CD4-positive, alpha-beta T cell (primary cell): ENCODE data around the gene URB1. TPM values are rescaled to one million over a fixed set of nuclear protein-coding genes. Genes with fewer than 3 reads are reported as not detected.

Experiments
- ATAC-seq: fragments of 200-7000 bp; cut with Tn5 transposase; one replicate; pipeline ENCODE4 v1.10.0; 2022; ENCODE audit warnings: mild to moderate bottlenecking; ENCODE audit not compliant: poor library complexity
- CTCF ChIA-PET: fragments of 350-600 bp; sonication (Branson Sonifier 250); formaldehyde crosslinking; loops from one replicate; lab custom pipeline; 2021; ENCODE audit warnings: antibody characterized with exemption, inconsistent platforms; lab: Charles Lee
- POLR2A ChIA-PET: fragments of 350-600 bp; sonication (Branson Sonifier 250); formaldehyde crosslinking; loops from one replicate; lab custom pipeline; 2021; ENCODE audit warnings: antibody characterized with exemption, inconsistent platforms; lab: Charles Lee
- DNase-seq, 14 experiments: peaks; one replicate each; pipeline ENCODE4 v3.0.0-alpha.2; 2013 to 2020; ENCODE audit warnings: mixed read lengths in 2 of 14
- H3K27ac ChIP-seq, 2 donors: one replicate each; pipeline versions ENCODE4 v1.5.1 to v1.7.0; 2013; ENCODE audit warnings: low read length in 2 of 2, low read depth in 1 of 2, mild to moderate bottlenecking in 1 of 2
- H3K27me3 ChIP-seq, 2 experiments: 1 replicate in 1 of 2; 2 replicates in 1 of 2; pipeline versions ENCODE4 v1.6.1 to v1.7.0; 2013; ENCODE audit warnings: low read length in 2 of 2, control low read depth in 1 of 2, mild to moderate bottlenecking in 1 of 2, moderate library complexity in 1 of 2; ENCODE audit not compliant: insufficient read depth in 2 of 2, control insufficient read depth in 1 of 2
- H3K36me3 ChIP-seq: one replicate; pipeline ENCODE4 v1.6.1; 2013; ENCODE audit warnings: low read length, control low read depth; ENCODE audit not compliant: insufficient read depth
- H3K4me1 ChIP-seq: one replicate; pipeline ENCODE4 v1.6.1; 2013; ENCODE audit warnings: low read length, control low read depth; ENCODE audit not compliant: insufficient read depth
- H3K4me3 ChIP-seq: one replicate; pipeline ENCODE4 v1.5.1; 2013; ENCODE audit warnings: mild to moderate bottlenecking, low read length, moderate library complexity
- H3K9me3 ChIP-seq, 2 experiments: 1 replicate in 1 of 2; 2 replicates in 1 of 2; pipeline versions ENCODE4 v1.6.1 to v1.7.0; 2013; ENCODE audit warnings: low read length in 2 of 2, mild to moderate bottlenecking in 2 of 2, control low read depth in 1 of 2, moderate library complexity in 1 of 2; ENCODE audit not compliant: control insufficient read depth in 1 of 2, insufficient read depth in 1 of 2
- H3K27ac Mint-ChIP-seq: one replicate; pipeline ENCODE4 v1.8.0; 2020; ENCODE audit warnings: mixed read lengths
- H3K27me3 Mint-ChIP-seq: one replicate; pipeline ENCODE4 v1.8.0; 2021; ENCODE audit warnings: mixed read lengths
- H3K36me3 Mint-ChIP-seq: one replicate; pipeline ENCODE4 v1.8.0; 2021; ENCODE audit warnings: low read depth, mixed read lengths
- H3K4me1 Mint-ChIP-seq: one replicate; pipeline ENCODE4 v1.8.0; 2021; ENCODE audit warnings: low read depth, mixed read lengths
- H3K4me3 Mint-ChIP-seq: one replicate; pipeline ENCODE4 v1.8.0; 2020; ENCODE audit warnings: mild to moderate bottlenecking, mixed read lengths
- H3K9me3 Mint-ChIP-seq: one replicate; pipeline ENCODE4 v1.8.0; 2020; ENCODE audit warnings: mixed read lengths
- intact Hi-C, 2 experiments: fragments of 100-400 bp; cut with DNase I in 1 of 2; cut with micrococcal nuclease in 1 of 2; formaldehyde crosslinking; loops; one replicate each; pipeline versions ENCODE4 v1.15.1 to v1.9.0; 2023 to 2025; cut with DNase I, micrococcal nuclease
- total RNA-seq, 174 experiments: library from RNA in 2 of 174; stranded (reverse) in 2 of 174; gene quantifications; one replicate each; pipeline ENCODE4 v1.2.3 and lab custom pipeline; 2021 to 2026
- TF ChIP-seq, protein P1 (sequence below): fragments of 200-600 bp; IDR thresholded peaks from one replicate; pipeline ENCODE4 v1.8.0; 2022; ENCODE audit warnings: antibody characterized with exemption, mild to moderate bottlenecking

URB1 gene
- total RNA-seq, 2 experiments from 2014 or later, result 5.4 to 5.7 TPM

DNA sequence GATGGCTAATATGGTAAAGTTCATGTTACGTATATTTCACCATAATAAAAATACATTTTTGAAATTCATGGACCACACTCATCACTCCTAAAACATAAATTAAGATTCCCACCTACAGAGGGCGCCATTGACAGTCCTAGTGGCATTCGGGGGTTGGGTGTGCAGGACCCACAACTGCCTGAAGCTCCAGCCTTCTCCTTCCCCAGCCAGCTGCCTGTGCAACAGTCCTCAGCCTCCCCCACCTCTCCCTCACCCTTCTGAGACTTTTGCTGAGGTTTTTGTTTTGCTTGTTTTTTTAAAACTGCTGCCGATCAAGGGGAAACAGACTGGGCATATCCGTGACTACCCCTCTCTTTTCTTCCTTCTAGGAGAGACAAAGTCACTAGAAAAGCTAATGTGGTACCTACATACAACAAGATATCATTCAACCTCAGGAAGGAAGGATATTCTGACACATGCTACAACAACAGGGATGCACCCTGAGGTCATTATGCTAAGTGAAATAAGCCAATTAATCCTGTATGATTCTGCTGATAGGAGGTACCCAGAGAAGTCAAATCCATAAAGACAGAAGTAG is 10.5 kb upstream of the URB1 start:
- DNase-seq (peak in 13 of 14 experiments; percentile 12 to 80 (median 42)), ATAC-seq (peak; percentile 83)
- Mint-ChIP-seq H3K27me3 (peaks cover 2% of the 10 kb centered on the region), H3K9me3 (no peaks in the 10 kb centered on the region), H3K27ac (no peak overlapping the region), H3K4me1 (peaks cover 9% of the 10 kb centered on the region), H3K36me3 (no peaks in the 10 kb centered on the region), H3K4me3 (no peak overlapping the region)
- Histone ChIP-seq H3K9me3 (no peaks in the 10 kb centered on the region), H3K27me3 (no peaks in the 10 kb centered on the region), H3K4me1 (peaks cover 5% of the 10 kb centered on the region), H3K27ac (no peak overlapping the region), H3K36me3 (no peaks in the 10 kb centered on the region), H3K4me3 (no peak overlapping the region)
- intact Hi-C loops, result loop anchor here (1.0 to 2.0 kb wide), 2 partner anchors 166 to 198 kb away; no protein-coding TSS in a partner anchor
- TF ChIP-seq, protein P1, sequence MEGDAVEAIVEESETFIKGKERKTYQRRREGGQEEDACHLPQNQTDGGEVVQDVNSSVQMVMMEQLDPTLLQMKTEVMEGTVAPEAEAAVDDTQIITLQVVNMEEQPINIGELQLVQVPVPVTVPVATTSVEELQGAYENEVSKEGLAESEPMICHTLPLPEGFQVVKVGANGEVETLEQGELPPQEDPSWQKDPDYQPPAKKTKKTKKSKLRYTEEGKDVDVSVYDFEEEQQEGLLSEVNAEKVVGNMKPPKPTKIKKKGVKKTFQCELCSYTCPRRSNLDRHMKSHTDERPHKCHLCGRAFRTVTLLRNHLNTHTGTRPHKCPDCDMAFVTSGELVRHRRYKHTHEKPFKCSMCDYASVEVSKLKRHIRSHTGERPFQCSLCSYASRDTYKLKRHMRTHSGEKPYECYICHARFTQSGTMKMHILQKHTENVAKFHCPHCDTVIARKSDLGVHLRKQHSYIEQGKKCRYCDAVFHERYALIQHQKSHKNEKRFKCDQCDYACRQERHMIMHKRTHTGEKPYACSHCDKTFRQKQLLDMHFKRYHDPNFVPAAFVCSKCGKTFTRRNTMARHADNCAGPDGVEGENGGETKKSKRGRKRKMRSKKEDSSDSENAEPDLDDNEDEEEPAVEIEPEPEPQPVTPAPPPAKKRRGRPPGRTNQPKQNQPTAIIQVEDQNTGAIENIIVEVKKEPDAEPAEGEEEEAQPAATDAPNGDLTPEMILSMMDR, result peak; percentile 67
- ChIA-PET POLR2A (interaction anchor here (1.2 to 2.4 kb wide), 3 partner anchors 9 to 198 kb away, joined by 6 to 13 read pairs (median 6); partner anchors contain the start of gene EVA1C), CTCF (interaction anchor here (0.6 to 3.3 kb wide), 5 partner anchors 9 to 206 kb away, joined by 3 to 21 read pairs (median 3); partner anchors contain the start of gene EVA1C)

DNA sequence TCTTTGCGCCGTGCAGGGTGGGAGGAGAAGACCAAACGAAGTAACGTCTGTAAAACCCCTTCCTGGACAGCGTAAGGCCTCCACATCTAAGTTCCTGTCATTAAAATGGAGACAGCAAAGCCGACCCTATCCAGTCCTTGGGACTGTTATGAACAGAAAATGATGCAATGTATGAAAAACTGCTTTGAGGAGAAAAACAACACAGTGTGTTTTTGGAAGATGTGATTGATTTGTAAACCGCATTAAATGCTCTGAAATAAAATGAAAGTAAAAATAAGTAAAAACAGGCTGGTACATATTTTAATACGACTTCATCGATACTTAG is 827 bp upstream of the URB1 start:
- H3K4me1 ChIP-seq, result peaks cover 24% of the 10 kb centered on the region
- DNase-seq, result no peak
- ChIA-PET CTCF (interaction anchor here (1.7 kb wide), 1 partner anchor 207 kb away, joined by 5 read pairs; no protein-coding TSS in a partner anchor), POLR2A (interaction anchor here (2.1 to 3.5 kb wide), 2 partner anchors 18 to 176 kb away, joined by 7 to 26 read pairs; partner anchors contain the start of gene EVA1C)
- ATAC-seq, result no peak
- Mint-ChIP-seq H3K27ac (peak overlapping the region; percentile 80), H3K4me3 (peak overlapping the region; percentile 94), H3K4me1 (peaks cover 50% of the 10 kb centered on the region), H3K36me3 (peaks cover 23% of the 10 kb centered on the region), H3K9me3 (no peaks in the 10 kb centered on the region), H3K27me3 (peaks cover 4% of the 10 kb centered on the region)
- H3K4me3 ChIP-seq, result peak overlapping the region; percentile 98
- no peaks in the 10 kb centered on the region for H3K9me3 ChIP-seq
- peaks cover 4% of the 10 kb centered on the region for H3K36me3 ChIP-seq
- intact Hi-C loops, result loop anchor here in 1 of 2 experiments (1.0 to 10.0 kb wide), 8 partner anchors 18 to 1249 kb away; partner anchors contain the start of genes CFAP298, CRYZL1, GART and ITSN1
- no peaks in the 10 kb centered on the region for H3K27me3 ChIP-seq
- peak overlapping the region; percentile 60 to 64 for H3K27ac ChIP-seq
- TF ChIP-seq, protein P1, result no peak

DNA sequence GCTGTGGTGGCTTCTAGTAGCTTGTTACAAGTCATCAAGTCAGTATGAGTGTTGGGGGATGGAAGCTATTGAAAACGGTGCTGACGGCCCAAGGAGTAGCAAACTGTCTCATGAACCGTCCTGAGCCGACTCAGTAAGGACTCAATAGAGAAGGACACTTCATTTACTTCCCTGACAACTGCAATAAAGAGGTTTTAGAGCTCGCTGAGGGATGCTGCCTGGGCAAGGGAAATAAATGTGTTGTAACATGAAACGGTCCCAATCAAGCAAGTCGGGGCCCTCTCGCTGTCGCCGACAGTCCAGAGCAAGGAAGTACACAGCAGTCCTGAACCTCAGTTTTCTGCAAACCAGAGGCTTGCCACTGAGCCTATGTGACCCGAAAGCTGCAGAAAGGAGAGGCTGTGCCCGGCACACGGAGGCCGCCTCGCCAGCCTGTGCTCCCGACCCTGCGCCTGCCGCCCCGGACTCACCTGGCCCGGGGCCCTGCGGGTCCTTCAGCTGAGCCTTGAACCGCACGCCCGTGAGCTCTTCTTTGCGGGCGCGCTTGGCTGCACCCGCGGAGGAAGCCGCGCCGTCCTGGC is 423 bp downstream of the URB1 start:
- H3K36me3 ChIP-seq, result peaks cover 13% of the 10 kb centered on the region
- Mint-ChIP-seq H3K4me3 (peak overlapping the region; percentile 94), H3K36me3 (peaks cover 30% of the 10 kb centered on the region), H3K27ac (peak overlapping the region; percentile 80), H3K4me1 (peaks cover 59% of the 10 kb centered on the region), H3K9me3 (no peaks in the 10 kb centered on the region), H3K27me3 (no peaks in the 10 kb centered on the region)
- H3K4me3 ChIP-seq, result peak overlapping the region; percentile 98
- DNase-seq (peak in 1 of 14 experiments; percentile 17), ATAC-seq (no peak)
- H3K27me3 ChIP-seq, result no peaks in the 10 kb centered on the region
- CTCF ChIA-PET, result interaction anchor here (1.5 kb wide), 2 partner anchors 20 to 209 kb away, joined by 3 to 4 read pairs; partner anchors contain the start of gene EVA1C
- H3K4me1 ChIP-seq, result peaks cover 30% of the 10 kb centered on the region
- H3K9me3 ChIP-seq, result no peaks in the 10 kb centered on the region
- POLR2A ChIA-PET, result interaction anchor here (1.0 to 3.5 kb wide), 4 partner anchors 19 to 335 kb away, joined by 4 to 26 read pairs (median 6); partner anchors contain the start of genes CFAP298, EVA1C and SYNJ1
- intact Hi-C loops, result loop anchor here in 1 of 2 experiments (2.0 to 10.0 kb wide), 6 partner anchors 114 to 1250 kb away; partner anchors contain the start of genes CFAP298, CRYZL1, GART and ITSN1
- H3K27ac ChIP-seq, result no peak overlapping the region
- TF ChIP-seq, protein P1, result no peak
